ENCODE data around the gene ANP32A. TPM values are rescaled to one million over a fixed set of nuclear protein-coding genes. Genes with fewer than 3 reads are reported as not detected.

Gene ANP32A
- total RNA-seq, 5 donors from 2014 or later (not counting 1 experiment from before 2014, with no cell fraction given): 93.2 to 123 (median 116) TPM

GRCh38 chr15:68851971-68852370 lies 31.3 kb upstream of the ANP32A start:
- Mint-ChIP-seq H3K27me3 (peaks cover 13 to 16% of the 10 kb centered on the region in 2 donors), H3K4me1 (no peaks in the 10 kb centered on the region), H3K27ac (no peak overlapping the region), H3K9me3 (peaks cover 0 to 6% (median 6%) of the 10 kb centered on the region in 3 donors), H3K4me3 (no peak overlapping the region), H3K36me3 (peaks cover 4% of the 10 kb centered on the region)
- Histone ChIP-seq H3K4me1 (ENCODE audit: control insufficient read depth in 1 of 2, extremely low read depth in 1 of 2, insufficient read depth in 2 of 2, low read length in 2 of 2) (no peaks in the 10 kb centered on the region), H3K27ac (ENCODE audit: low read length) (no peak overlapping the region), H3K4me3 (ENCODE audit: control insufficient read depth in 1 of 2, extremely low read depth in 1 of 2, low read length in 1 of 2) (no peak overlapping the region), H3K9me3 (no peaks in the 10 kb centered on the region), H3K27me3 (replicated peaks in 1 of 2; ENCODE audit: control insufficient read depth in 2 of 2, extremely low read depth in 1 of 2, insufficient read depth in 2 of 2, low read length in 1 of 2) (peaks cover 0 to 11% of the 10 kb centered on the region in 2 experiments), H3K36me3 (ENCODE audit: control insufficient read depth in 2 of 2, extremely low read depth in 1 of 2, insufficient read depth in 1 of 2, low read length in 1 of 2) (no peaks in the 10 kb centered on the region)
- no peak for DNase-seq
- 100% methylated on average over 1 of the region's 2 CpGs for WGBS (ENCODE audit: insufficient coverage)
- ChIA-PET CTCF (no interaction called here), POLR2A (no interaction called here)
- no peak for ATAC-seq (replicated peaks in 1 of 4)

- Mint-ChIP-seq H3K36me3 (no peaks in the 10 kb centered on the region), H3K27me3 (peaks cover 28 to 31% of the 10 kb centered on the region in 2 donors), H3K4me1 (peaks cover 0 to 4% (median 0%) of the 10 kb centered on the region in 3 donors), H3K4me3 (no peak overlapping the region), H3K9me3 (no peaks in the 10 kb centered on the region), H3K27ac (no peak overlapping the region)
- ChIA-PET POLR2A (no interaction called here), CTCF (interaction anchor here in 1 of 2 donors (0.6 kb wide), 1 partner anchor 118 kb away, joined by 6 read pairs; no protein-coding TSS in a partner anchor)
- no peaks in the 10 kb centered on the region for H3K36me3 ChIP-seq (ENCODE audit: control insufficient read depth in 2 of 2, extremely low read depth in 1 of 2, insufficient read depth in 1 of 2, low read length in 1 of 2)
- H3K27ac ChIP-seq (ENCODE audit: low read length): no peak overlapping the region
- DNase-seq (no peak), ATAC-seq (replicated peaks in 1 of 4) (no peak)
- 79% methylated on average over 2 of the region's 2 CpGs for WGBS (ENCODE audit: insufficient coverage)
- no peaks in the 10 kb centered on the region for H3K4me1 ChIP-seq (ENCODE audit: control insufficient read depth in 1 of 2, extremely low read depth in 1 of 2, insufficient read depth in 2 of 2, low read length in 2 of 2)
- peaks cover 0 to 17% of the 10 kb centered on the region in 2 experiments for H3K27me3 ChIP-seq (replicated peaks in 1 of 2; ENCODE audit: control insufficient read depth in 2 of 2, extremely low read depth in 1 of 2, insufficient read depth in 2 of 2, low read length in 1 of 2)
- no peak overlapping the region for H3K4me3 ChIP-seq (ENCODE audit: control insufficient read depth in 1 of 2, extremely low read depth in 1 of 2, low read length in 1 of 2)
- no peaks in the 10 kb centered on the region for H3K9me3 ChIP-seq
Observed at GRCh38 chr15:68849497-68849896, 28.8 kb upstream of the ANP32A start.

GRCh38 chr15:68846851-68847439 lies 26.2 kb upstream of the ANP32A start:
- no peak overlapping the region for H3K27ac Mint-ChIP-seq
- peaks cover 40 to 49% of the 10 kb centered on the region in 2 donors for H3K27me3 Mint-ChIP-seq
- no peaks in the 10 kb centered on the region for H3K36me3 Mint-ChIP-seq
- no CpG with 5 or more reads among the region's 3 CpGs for WGBS (ENCODE audit: insufficient coverage)
- Histone ChIP-seq H3K4me3 (ENCODE audit: control insufficient read depth in 1 of 2, extremely low read depth in 1 of 2, low read length in 1 of 2) (no peak overlapping the region), H3K4me1 (ENCODE audit: control insufficient read depth in 1 of 2, extremely low read depth in 1 of 2, insufficient read depth in 2 of 2, low read length in 2 of 2) (peaks cover 0 to 8% of the 10 kb centered on the region in 2 experiments), H3K36me3 (ENCODE audit: control insufficient read depth in 2 of 2, extremely low read depth in 1 of 2, insufficient read depth in 1 of 2, low read length in 1 of 2) (no peaks in the 10 kb centered on the region), H3K9me3 (no peaks in the 10 kb centered on the region), H3K27ac (ENCODE audit: low read length) (no peak overlapping the region), H3K27me3 (replicated peaks in 1 of 2; ENCODE audit: control insufficient read depth in 2 of 2, extremely low read depth in 1 of 2, insufficient read depth in 2 of 2, low read length in 1 of 2) (peaks cover 5 to 24% of the 10 kb centered on the region in 2 experiments)
- H3K4me3 Mint-ChIP-seq: no peak overlapping the region
- no peak for DNase-seq
- H3K9me3 Mint-ChIP-seq: no peaks in the 10 kb centered on the region
- ATAC-seq (replicated peaks in 1 of 4): no peak
- ChIA-PET CTCF (no interaction called here), POLR2A (no interaction called here)
- peaks cover 8 to 15% (median 14%) of the 10 kb centered on the region in 3 donors for H3K4me1 Mint-ChIP-seq

- no CpG with 5 or more reads among the region's 5 CpGs for WGBS (ENCODE audit: insufficient coverage)
Observed at GRCh38 chr15:68844856-68845550, 24.3 kb upstream of the ANP32A start.

DNA sequence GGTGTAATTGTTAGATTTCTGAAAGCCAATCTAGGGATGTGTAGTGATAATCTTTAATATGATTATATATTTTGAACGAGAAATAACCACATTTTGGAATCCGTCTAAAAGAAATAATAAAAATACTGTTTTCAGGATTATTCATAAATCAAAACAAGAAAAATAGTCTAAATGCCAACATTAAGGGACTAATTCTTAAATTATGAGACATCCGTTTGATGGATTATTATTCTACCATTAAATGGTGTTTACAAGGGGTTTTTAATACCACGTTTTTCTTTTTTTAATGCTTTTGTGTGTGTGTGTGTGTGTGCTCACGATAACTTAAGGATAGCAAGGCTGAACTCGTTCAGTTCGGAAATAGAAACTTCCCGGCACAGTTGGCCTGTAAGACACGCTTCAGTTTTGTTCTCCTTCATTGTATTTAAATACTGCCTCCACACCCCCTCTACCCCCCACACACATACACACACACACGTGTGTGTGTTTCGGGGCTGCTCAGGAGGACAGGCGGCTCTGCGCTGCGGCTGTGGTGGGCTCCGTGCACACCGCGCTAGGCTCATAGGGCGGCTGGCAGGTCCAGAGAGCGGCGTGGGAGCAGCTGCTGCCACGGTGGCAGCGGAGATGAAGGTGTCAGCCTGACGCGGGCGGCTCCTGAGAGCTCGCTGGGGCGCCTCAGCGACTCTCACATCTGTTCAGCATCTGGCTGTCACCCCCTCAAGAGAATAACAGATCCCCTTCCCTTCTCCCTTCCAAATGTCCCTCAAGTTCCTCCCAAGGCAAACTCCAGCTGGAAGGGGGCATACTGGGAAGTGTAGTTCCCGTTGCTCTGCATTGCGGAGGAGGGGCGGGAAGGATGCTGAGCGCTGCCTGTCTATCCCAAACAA lies 23.0 kb upstream of the ANP32A start:
- Mint-ChIP-seq H3K27me3 (peaks cover 48 to 68% of the 10 kb centered on the region in 2 donors), H3K4me3 (peak overlapping the region; percentile 41 to 61 (median 59)), H3K4me1 (peaks cover 8 to 15% (median 14%) of the 10 kb centered on the region in 3 donors), H3K9me3 (no peaks in the 10 kb centered on the region), H3K36me3 (no peaks in the 10 kb centered on the region), H3K27ac (no peak overlapping the region)
- DNase-seq: peak in 14 of 35 experiments; percentile 4 to 51 (median 20)
- H3K27ac ChIP-seq (ENCODE audit: low read length): no peak overlapping the region
- no peaks in the 10 kb centered on the region for H3K36me3 ChIP-seq (ENCODE audit: control insufficient read depth in 2 of 2, extremely low read depth in 1 of 2, insufficient read depth in 1 of 2, low read length in 1 of 2)
- ATAC-seq (replicated peaks in 1 of 4): peak; percentile 48 to 84 (median 75)
- H3K4me1 ChIP-seq (ENCODE audit: control insufficient read depth in 1 of 2, extremely low read depth in 1 of 2, insufficient read depth in 2 of 2, low read length in 2 of 2): peaks cover 0 to 8% of the 10 kb centered on the region in 2 experiments
- POLR2A ChIA-PET: interaction anchor here in 1 of 2 donors (0.6 kb wide), 1 partner anchor 32 kb away, joined by 4 read pairs; no protein-coding TSS in a partner anchor
- peaks cover 5 to 28% of the 10 kb centered on the region in 2 experiments for H3K27me3 ChIP-seq (replicated peaks in 1 of 2; ENCODE audit: control insufficient read depth in 2 of 2, extremely low read depth in 1 of 2, insufficient read depth in 2 of 2, low read length in 1 of 2)
- no peaks in the 10 kb centered on the region for H3K9me3 ChIP-seq
- peak overlapping the region; percentile 23 to 67 for H3K4me3 ChIP-seq (ENCODE audit: control insufficient read depth in 1 of 2, extremely low read depth in 1 of 2, low read length in 1 of 2)
- CTCF ChIA-PET: no interaction called here
- WGBS (ENCODE audit: insufficient coverage): 3% methylated on average over 17 of the region's 32 CpGs

More at GRCh38 chr15:68844856-68845550, 24.3 kb upstream of the ANP32A start:
- Mint-ChIP-seq H3K36me3 (no peaks in the 10 kb centered on the region), H3K4me1 (peaks cover 8 to 15% (median 14%) of the 10 kb centered on the region in 3 donors), H3K4me3 (no peak overlapping the region), H3K27me3 (peaks cover 47 to 63% of the 10 kb centered on the region in 2 donors), H3K27ac (no peak overlapping the region), H3K9me3 (no peaks in the 10 kb centered on the region)
- Histone ChIP-seq H3K27me3 (replicated peaks in 1 of 2; ENCODE audit: control insufficient read depth in 2 of 2, extremely low read depth in 1 of 2, insufficient read depth in 2 of 2, low read length in 1 of 2) (peaks cover 5 to 26% of the 10 kb centered on the region in 2 experiments), H3K4me3 (ENCODE audit: control insufficient read depth in 1 of 2, extremely low read depth in 1 of 2, low read length in 1 of 2) (no peak overlapping the region), H3K4me1 (ENCODE audit: control insufficient read depth in 1 of 2, extremely low read depth in 1 of 2, insufficient read depth in 2 of 2, low read length in 2 of 2) (peaks cover 0 to 8% of the 10 kb centered on the region in 2 experiments), H3K36me3 (ENCODE audit: control insufficient read depth in 2 of 2, extremely low read depth in 1 of 2, insufficient read depth in 1 of 2, low read length in 1 of 2) (no peaks in the 10 kb centered on the region), H3K9me3 (no peaks in the 10 kb centered on the region), H3K27ac (ENCODE audit: low read length) (no peak overlapping the region)
- POLR2A ChIA-PET: interaction anchor here in 1 of 2 donors (0.7 kb wide), 1 partner anchor 1672 kb away, joined by 5 read pairs; no protein-coding TSS in a partner anchor
- DNase-seq (no peak), ATAC-seq (replicated peaks in 1 of 4) (no peak)
- CTCF ChIA-PET: no interaction called here

DNA sequence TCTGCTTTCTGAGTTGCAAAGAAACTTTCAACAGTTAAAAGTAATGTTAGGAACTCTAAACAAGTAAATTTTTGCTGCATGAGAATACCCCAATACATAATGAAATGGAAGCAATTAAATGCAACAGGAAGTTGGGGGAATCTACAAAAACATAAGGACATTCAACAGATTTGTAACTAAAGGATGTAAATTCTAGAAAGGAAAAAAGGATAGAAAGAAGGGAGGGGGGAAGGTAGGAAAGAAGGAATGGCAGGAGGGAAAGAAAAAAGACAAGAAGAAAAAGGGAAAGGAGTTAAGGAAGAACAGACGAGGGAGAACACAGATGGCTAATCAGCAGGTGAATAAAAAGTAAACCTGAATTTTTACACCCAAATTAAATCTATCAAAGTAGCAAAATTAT lies 22.3 kb upstream of the ANP32A start:
- H3K36me3 Mint-ChIP-seq: no peaks in the 10 kb centered on the region
- CTCF ChIA-PET: no interaction called here

More for the DNA sequence above, 22.3 kb upstream of the ANP32A start:
- Histone ChIP-seq H3K4me3 (ENCODE audit: control insufficient read depth in 1 of 2, extremely low read depth in 1 of 2, low read length in 1 of 2) (no peak overlapping the region), H3K36me3 (ENCODE audit: control insufficient read depth in 2 of 2, extremely low read depth in 1 of 2, insufficient read depth in 1 of 2, low read length in 1 of 2) (no peaks in the 10 kb centered on the region), H3K9me3 (no peaks in the 10 kb centered on the region), H3K27me3 (replicated peaks in 1 of 2; ENCODE audit: control insufficient read depth in 2 of 2, extremely low read depth in 1 of 2, insufficient read depth in 2 of 2, low read length in 1 of 2) (peaks cover 5 to 33% of the 10 kb centered on the region in 2 experiments), H3K4me1 (ENCODE audit: control insufficient read depth in 1 of 2, extremely low read depth in 1 of 2, insufficient read depth in 2 of 2, low read length in 2 of 2) (peaks cover 0 to 8% of the 10 kb centered on the region in 2 experiments), H3K27ac (ENCODE audit: low read length) (no peak overlapping the region)
- Mint-ChIP-seq H3K9me3 (no peaks in the 10 kb centered on the region), H3K4me3 (peak overlapping the region in 1 of 3 donors; percentile 27), H3K27ac (peak overlapping the region; percentile 3 to 58), H3K4me1 (peaks cover 8 to 15% (median 14%) of the 10 kb centered on the region in 3 donors), H3K27me3 (peaks cover 48 to 69% of the 10 kb centered on the region in 2 donors)
- WGBS (ENCODE audit: insufficient coverage): no CpG with 5 or more reads among the region's 1 CpG
- POLR2A ChIA-PET: interaction anchor here in 1 of 2 donors (0.6 kb wide), 1 partner anchor 80 kb away, joined by 6 read pairs; no protein-coding TSS in a partner anchor
- DNase-seq (no peak), ATAC-seq (replicated peaks in 1 of 4) (no peak)

All from T-cell (primary cell).